Gastroesophageal sphincter (tissue), 3 donors: Measurements from ENCODE around the gene OR6N1.

Source experiments
- EP300 ChIP-seq: sonication (generic); formaldehyde crosslinking; IDR thresholded peaks from one replicate; pipeline ENCODE4 v1.6.1; 2017; ENCODE audit warnings: antibody characterized with exemption, mild to moderate bottlenecking
- POLR2A ChIP-seq, 2 donors: fragments of 450-650 bp; IDR thresholded peaks; one replicate each; pipeline ENCODE4 v1.6.1; 2017; ENCODE audit warnings: antibody characterized with exemption in 2 of 2, mild to moderate bottlenecking in 2 of 2, moderate library complexity in 1 of 2
- POLR2AphosphoS5 ChIP-seq: sonication (generic); formaldehyde crosslinking; IDR thresholded peaks from one replicate; pipeline ENCODE4 v1.6.1; 2017; ENCODE audit warnings: antibody characterized with exemption
- TF ChIP-seq, protein P1 (sequence below), 4 experiments: fragments of 200-600 bp in 2 of 4; fragments of 450-650 bp in 2 of 4; sonication (generic) in 1 of 4; IDR thresholded peaks; one replicate each; pipeline ENCODE4 v1.5.1; 2017 to 2019; ENCODE audit warnings: antibody characterized with exemption in 4 of 4, mild to moderate bottlenecking in 2 of 4, moderate library complexity in 2 of 4

DNA sequence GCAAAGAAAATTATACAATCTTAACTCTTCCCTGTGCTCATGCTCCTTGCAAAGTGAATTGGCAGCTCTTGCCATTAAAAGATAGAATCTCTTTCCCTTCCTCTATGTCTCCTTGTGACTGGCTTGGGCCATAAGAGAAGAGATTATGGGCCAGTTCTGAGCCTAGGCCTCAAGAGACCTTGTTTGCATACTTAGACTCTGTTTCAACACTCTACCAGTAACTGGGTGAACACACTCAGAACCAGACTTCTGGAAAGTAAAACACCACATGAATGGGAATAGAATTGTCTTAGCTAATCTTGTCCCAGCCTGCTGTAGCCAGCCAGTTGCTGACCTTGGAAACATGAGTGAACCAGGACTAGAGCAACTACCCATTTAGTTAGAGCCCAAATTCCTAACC, 36.1 kb downstream of the OR6N1 start:
- TF ChIP-seq, protein P1, sequence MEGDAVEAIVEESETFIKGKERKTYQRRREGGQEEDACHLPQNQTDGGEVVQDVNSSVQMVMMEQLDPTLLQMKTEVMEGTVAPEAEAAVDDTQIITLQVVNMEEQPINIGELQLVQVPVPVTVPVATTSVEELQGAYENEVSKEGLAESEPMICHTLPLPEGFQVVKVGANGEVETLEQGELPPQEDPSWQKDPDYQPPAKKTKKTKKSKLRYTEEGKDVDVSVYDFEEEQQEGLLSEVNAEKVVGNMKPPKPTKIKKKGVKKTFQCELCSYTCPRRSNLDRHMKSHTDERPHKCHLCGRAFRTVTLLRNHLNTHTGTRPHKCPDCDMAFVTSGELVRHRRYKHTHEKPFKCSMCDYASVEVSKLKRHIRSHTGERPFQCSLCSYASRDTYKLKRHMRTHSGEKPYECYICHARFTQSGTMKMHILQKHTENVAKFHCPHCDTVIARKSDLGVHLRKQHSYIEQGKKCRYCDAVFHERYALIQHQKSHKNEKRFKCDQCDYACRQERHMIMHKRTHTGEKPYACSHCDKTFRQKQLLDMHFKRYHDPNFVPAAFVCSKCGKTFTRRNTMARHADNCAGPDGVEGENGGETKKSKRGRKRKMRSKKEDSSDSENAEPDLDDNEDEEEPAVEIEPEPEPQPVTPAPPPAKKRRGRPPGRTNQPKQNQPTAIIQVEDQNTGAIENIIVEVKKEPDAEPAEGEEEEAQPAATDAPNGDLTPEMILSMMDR (IDR thresholded peaks at IDR 0.05): no peak
- no peak for TF ChIP-seq POLR2AphosphoS5
- TF ChIP-seq POLR2A (IDR thresholded peaks at IDR 0.05): no peak
- no peak for TF ChIP-seq EP300
